Measurements from ENCODE around the gene PPP1R16B.

- no peak for TF ChIP-seq CTCF (IDR thresholded peaks at IDR 0.05)
- TF ChIP-seq EP300 (IDR thresholded peaks at IDR 0.05): no peak
- TF ChIP-seq POLR2A (IDR thresholded peaks at IDR 0.05): no peak
Measured at GRCh38 chr20:38835792-38836191, 30.3 kb downstream of the PPP1R16B start.

Data from suprapubic skin (tissue), 3 donors.